ENCODE data around the gene NDUFB2.

- TF ChIP-seq BRF2 (IDR thresholded peaks at IDR 0.05; ENCODE audit: borderline replicate concordance, insufficient read depth, insufficient read length) (no peak), SP1 (CRISPR knock-in tag; IDR thresholded peaks at IDR 0.05) (no peak), PHF8 (IDR thresholded peaks at IDR 0.05; ENCODE audit: borderline replicate concordance, low read length) (no peak)
Observed at GRCh38 chr7:140654109-140654387, 42.5 kb upstream of the NDUFB2 start.

All from K562 (cell line).